Measurements from ENCODE around the gene DUS2. TPM values are rescaled to one million over a fixed set of nuclear protein-coding genes. Genes with fewer than 3 reads are reported as not detected.
"Not testable (repeated sequence)": the region's sequence is repeated elsewhere in the genome, so short reads cannot be mapped to it uniquely, and the experiment has no call there.

Gene DUS2
- total RNA-seq, 1 donor from 2014 or later = 17.7 TPM

DNA sequence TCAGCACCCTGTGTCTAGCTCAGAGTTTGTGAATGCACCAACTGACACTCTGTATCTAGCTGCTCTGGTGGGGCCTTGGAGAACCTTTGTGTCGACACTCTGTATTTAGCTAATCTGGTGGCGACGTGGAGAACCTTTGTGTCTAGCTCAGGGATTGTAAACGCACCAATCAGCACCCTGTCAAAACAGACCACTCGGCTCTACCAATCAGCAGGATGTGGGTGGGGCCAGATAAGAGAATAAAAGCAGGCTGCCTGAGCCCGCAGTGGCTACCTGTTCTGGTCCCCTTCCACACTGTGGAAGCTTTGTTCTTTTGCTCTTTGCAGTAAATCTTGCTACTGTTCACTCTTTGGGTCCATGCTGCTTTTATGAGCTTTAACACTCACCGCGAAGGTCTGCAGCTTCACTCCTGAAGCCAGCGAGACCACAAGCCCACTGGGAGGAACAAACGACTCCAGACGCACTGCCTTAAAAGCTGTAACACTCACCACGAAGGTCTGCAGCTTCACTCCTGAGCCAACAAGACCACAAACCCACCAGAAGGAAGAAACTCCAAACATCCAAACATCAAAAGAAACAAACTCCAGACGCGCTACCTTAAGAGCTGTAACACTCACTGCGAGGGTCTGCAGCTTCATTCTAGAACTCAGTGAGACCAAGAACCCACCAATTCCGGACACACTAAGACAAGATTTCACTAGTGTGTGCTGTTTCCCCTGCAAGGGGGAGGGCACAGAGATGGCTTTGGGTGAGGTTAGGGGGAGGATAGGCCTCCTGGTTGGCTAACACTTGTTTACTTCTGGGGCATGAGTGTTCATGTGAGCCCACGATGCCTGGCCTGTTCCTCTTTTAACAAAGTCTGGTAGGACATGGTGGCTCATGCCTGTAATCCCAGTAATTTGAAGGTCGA, 24.1 kb upstream of the DUS2 start, which contains the start of gene DPEP2:
TSS of gene DPEP2 (minus strand) at position 706 of the 910 bp plus-strand sequence. CDS start 6,272 bp downstream, outside the sequence.
- not testable (repeated sequence) for DNase-seq (ENCODE audit: low read depth in 2 of 2)

DNA sequence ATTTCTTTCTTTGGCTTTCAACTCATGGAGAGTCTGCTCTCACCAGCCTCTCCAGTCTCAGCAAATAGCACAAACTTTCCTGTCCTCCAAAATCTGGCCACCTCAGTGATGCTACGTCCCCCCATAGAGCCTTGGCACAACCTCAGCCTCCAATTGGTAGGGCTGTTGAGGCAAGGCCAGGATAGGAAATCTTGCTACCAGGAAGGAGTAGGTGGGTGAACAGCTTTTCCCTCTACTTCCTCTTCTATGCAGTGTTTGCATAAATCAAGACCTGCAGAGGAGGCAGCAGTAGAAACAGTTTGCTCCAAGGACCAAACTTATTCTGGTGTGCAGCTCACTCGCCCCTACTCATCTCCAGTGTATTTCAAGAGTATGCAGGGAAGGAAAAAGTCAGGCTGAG, 23.1 kb upstream of the DUS2 start:
- no peak for DNase-seq (ENCODE audit: low read depth in 2 of 2)

DNA sequence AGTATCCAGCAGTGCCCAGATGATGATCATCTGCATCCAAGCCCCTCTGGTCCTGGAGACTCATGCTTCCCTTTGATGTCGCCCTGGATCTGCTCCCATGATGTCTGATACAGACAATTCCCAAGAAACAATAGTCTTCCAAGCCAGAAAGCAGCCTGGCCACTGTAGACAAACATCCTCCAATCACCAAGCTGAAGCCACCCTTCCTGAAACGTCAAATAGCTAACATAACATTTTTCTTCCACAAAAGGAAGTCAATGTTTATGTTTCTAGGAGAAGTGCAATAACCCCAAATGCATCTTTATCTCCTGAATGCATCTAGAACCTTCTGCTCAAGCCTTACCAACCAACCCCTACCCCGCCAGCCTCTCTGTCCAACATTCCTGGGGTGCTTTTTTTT, 22.6 kb upstream of the DUS2 start:
- peak in 1 of 2 donors; percentile 76 for DNase-seq (ENCODE audit: low read depth in 2 of 2)

DNA sequence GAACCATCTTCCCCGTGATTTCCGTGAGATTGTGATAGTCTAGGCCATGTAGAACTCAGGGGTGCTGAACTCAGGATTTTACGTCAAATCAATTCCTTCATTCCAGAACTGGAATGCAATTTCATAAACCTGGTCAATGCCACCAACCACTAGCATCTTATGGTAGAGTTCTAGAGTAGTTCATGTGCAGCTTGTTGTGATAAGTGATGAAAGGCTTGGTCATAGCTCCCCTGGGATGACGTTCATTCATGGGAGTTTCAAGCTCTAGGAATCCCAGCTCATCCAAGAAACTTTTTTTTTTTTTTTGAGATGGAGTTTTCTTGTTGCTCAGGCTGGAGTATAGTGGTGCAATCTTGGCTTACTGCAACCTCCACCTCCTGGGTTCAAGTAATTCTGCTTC, 20.1 kb upstream of the DUS2 start:
- no peak for DNase-seq (ENCODE audit: low read depth in 2 of 2)

DNA sequence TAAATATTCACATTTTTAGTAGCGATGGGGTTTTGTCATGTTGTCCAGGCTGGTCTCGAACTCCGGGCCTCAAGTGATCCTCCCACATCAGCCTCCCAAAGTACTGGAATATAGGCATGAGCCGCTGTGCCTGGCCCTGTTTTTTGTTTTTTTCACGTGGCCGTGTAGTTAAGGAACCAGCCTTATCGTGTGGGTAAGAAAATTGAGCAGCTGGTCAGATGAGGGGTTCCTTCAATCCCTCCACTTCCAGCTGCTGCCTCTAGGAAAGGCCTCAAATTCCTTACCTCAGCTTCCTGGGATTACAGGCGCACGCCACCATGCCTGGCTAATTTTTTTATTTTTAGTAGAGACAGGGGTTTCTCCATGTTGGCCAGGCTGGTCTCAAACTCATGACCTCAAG, 17.9 kb upstream of the DUS2 start:
- no peak for DNase-seq (ENCODE audit: low read depth in 2 of 2)

DNA sequence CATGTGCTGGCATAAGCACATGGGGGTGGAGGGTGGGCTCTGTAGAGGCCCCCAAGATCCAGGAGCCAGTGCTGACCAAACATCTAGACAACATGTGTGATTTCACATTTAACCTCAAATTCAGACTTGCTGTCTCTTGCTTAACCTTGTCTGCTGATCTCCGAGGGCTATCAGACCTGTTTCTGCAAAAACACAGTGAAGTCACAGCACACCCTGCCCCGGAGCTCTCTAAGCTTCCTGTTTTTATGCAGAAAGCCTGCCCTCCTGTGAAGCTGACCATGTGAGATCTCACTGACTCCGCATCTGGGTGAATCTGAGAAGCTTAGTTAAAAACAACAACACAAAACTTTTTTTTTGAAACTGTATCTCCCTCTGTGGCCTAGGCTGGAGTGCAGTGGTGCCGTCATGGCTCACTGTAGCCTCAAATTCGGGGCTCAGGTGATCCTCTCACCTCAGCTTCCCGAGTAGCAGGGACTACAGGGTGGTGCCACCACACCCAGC, 17.2 kb upstream of the DUS2 start:
- DNase-seq (ENCODE audit: low read depth in 2 of 2) = peak; percentile 86 to 95

DNA sequence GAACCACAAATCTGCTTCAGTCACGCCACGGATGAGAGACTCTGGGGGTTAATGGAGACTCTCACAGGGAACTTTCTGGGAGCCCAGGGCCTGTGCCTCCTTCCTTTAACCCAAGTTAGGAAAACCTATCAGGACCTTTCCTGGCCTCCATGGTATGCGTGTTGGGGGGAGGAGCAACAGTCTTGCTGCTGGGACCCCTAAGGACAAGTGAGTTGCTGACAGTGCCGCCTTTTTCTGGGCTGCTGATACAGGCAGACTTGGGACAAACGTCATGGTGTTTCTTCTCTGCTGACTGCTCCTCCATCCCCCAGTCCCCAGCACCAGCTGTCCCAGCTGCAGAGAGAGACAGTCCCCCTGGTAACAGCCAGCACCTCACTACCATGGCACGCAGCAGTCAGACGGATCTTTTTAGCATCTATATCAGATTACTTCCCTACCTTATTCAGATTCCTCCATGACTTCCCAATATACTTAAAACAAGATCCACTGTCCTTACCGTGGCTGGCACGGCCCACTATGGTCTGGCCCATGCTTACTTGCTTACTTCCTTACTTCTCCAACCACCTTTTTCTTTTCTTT, 13.8 kb upstream of the DUS2 start:
- no peak for DNase-seq (ENCODE audit: low read depth in 2 of 2)

DNA sequence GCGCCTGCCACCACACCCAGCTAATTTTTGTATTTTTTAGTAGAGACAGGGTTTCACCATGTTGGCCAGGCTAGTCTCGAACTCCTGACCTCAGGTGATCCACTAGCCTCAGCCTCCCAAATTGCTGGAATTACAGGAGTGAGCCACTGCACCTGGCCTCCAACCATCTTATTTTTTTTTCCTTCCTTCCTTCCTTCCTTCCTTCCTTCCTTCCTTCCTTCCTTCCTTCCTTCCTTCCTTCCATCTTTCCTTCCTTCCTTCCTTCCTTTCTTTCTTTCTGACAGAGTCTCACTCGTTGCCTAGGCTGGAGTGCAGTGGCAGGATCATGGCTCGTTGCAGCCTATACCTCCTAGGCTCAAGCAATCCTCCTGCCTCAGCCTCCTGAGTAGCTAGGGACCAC, 13.2 kb upstream of the DUS2 start:
- DNase-seq (ENCODE audit: low read depth in 2 of 2) = not testable (repeated sequence)

DNA sequence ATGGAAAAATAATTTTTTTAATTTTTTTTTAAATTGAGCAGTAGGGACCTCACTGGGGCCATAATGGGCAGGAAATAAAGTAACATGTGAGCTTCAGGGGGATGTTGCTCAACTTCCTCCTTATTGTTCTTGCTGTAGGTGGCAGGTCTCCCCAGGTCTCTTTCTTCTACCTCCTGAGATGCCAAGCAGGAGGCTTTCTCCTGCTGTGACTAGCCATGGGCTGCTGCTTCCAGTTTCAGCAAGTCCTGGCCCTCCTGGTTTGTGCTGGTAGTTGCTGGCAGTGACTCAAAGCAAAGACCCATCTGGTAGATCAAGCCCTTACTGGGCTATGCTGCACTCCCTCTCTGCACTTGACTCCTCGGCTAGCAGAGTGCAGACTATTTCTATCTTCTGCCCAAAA, 9.6 kb upstream of the DUS2 start:
- peak; percentile 53 to 72 for DNase-seq (ENCODE audit: low read depth in 2 of 2)

DNA sequence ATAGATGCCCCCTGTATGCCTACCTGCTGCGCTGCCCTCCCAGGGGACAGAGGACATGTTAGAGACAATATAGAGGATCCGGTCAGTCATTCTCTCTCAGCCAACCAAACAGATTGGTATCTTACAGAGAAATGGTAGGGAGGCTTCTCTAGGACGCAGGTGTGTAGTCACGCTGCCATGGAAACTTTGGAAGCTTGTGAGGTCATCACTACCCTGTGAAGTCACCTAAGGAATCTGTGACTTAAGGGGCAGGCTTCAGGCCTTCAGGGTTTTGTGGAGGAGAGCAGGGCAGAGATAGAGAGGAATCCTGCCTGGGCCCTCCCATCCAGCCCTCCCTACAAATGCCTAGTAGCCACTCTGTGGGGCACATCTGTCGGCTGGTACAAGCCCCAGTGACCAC, 7.4 kb upstream of the DUS2 start, which contains the start of gene DPEP2NB:
TSS of gene DPEP2NB (minus strand) at position 231 of the 400 bp plus-strand sequence. CDS start at position 90, 141 bp downstream.
- DNase-seq (ENCODE audit: low read depth in 2 of 2) = no peak

DNA sequence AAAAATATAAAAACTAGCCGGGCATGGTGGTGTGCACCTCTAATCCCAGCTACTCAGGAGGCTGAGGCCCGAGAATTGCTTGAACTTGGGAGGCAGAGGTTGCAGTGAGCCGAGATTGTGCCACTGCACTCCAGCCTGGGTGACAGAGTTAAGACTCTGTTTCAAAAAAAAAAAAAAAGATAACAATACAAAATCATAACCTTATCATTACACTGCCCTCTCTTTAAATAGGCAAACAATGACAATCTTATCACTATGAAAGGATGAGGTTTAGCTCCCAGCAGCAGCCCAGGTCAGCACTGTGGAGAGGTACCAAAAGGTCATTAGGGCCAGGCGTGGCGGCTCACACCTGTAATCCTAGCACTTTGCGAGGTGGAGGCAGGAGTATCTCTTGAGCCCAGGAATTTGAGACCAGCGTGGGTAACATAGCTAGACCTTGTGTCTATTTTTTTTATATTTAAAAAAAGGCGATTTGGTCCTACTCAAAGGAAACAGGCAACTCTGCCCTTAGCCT, 3.9 kb upstream of the DUS2 start:
- DNase-seq (ENCODE audit: low read depth in 2 of 2) = no peak

DNA sequence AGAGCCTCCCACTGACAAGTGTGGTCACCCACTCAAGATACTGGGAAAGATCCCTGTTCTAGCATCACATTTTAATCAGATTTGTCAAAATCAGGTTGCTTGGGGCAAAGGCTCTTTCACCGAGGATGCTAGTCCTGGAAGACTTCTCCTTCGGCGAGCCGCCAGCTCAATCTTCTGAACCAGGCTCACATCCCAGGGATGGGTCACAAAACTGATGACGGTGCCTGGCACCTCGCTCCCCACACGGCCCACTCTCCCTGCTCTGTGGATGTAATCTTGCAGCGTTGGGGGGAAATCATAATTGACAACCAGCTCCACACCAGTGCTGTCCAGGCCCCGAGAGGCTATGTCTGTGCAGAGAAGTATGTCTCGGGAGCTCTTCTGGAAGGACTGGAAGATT, 1.6 kb upstream of the DUS2 start:
- DNase-seq (ENCODE audit: low read depth in 2 of 2) = no peak

DNA sequence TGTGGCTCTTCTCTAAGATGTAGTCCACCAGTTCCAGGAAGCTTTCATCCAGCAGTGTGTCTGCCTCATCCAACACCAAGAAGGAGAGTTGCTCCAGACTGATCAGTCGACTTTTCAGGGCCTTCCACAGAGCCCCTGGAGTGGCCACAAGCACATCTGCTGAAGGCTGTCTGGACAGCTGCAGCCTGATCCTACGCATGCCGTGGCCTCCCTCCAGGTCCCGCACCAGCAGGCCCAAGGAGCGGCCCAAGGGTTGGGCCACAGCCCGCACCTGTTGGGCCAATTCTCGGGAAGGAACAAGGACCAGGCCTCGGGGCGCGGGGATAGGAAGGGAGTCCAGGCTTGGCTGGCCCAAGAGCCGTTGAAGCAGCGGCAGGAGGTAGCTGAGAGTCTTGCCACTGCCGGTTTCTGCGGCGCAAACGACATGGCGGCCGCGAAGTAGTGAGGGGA, 781 bp upstream of the DUS2 start:
- no peak for DNase-seq (ENCODE audit: low read depth in 2 of 2)

DNA sequence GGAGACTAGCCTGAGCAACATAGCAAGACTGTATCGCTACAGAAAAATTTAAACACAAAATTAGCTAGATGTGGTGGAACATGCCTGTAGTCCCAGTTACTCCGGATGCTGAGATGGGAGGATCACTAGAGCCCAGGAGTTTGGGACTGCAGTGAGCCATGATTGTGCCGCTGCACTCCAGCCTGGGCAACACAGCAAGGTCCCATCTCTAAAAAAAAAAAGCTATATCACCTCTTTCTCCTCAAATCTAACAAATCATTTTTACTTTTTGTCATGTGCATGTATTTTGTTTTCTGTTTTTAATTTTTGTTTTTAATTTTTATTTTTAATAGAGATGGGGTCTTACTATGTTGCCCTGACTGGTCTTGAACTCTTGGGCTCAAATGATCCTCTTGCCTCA, 5.9 kb downstream of the DUS2 start:
- no peak for DNase-seq (ENCODE audit: low read depth in 2 of 2)

DNA sequence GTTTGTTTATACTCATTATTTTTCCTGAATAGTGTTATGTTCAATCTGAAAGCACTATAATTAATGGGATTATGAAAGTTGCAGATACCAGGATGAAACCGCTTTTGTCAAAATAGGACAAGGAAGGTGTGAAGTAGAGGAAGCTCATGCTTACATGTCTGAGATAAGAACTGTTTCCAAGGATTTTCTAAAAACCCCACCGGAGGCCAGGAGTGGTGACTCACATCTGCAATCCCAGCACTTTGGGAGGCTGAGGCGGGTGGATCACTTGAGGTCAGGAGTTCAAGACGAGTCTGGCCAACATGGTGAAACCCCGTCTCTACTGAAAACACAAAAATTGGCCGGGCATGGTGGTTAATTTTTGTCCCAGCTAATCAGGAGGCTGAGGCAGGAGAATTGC, 7.0 kb downstream of the DUS2 start:
- peak in 1 of 2 donors; percentile 57 for DNase-seq (ENCODE audit: low read depth in 2 of 2)

DNA sequence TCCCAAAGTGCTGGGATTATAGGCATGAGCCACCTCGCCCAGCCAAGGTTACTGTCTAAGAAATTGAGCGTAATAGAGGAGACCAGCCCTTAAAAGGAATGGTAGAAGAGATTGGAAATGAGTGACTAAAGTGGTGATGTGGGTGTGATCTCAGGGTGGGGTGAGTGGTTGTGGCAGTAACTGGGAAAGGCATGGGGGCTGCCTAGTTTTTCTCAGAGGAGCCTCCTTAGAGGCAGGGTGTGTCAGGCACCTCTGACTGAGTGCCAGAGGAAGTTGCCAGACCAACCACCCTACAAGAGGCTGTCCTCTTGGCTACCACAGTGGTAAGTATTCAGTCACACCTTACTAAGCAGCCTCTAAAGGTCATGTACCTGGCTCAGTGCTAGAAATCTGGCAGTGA, 8.9 kb downstream of the DUS2 start:
- no peak for DNase-seq (ENCODE audit: low read depth in 2 of 2)

DNA sequence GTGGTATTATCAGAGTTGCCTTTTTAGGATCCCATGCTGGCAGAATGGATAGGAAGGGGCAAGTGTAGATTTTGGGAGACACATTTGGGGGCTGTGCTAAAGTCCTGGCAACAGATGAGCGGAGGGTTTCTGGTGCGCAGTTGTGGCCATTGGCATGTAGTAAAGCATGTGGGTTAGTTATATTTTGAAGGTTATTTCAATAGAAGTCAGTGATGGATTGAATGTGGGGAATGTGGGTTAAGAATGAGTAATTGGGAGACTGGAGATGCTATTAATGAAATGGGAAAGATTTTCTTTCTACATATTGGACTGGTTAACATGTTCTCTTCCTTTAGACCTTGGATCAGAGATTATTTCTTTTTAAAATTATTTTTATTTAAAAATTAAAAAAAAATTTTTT, 10.0 kb downstream of the DUS2 start:
- DNase-seq (ENCODE audit: low read depth in 2 of 2) = no peak

DNA sequence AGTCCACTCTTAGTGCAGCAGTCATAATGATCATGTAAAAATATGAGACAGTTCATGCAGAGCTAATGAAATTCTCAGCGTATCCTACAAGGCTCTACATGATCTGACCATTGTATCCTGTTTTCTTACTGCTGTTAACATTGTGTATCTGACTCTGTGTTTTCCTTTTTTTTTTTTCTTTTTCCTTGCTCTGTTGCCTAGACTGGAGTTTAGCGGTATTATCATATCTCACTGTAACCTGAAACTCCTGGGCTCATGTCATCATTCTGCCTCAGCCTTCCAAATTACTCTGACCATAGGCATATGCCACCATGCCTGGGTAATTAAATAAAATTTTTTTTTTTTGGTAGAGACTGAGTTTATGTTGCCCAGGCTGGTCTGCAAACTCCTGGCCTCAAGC, 12.1 kb downstream of the DUS2 start:
- DNase-seq (ENCODE audit: low read depth in 2 of 2) = peak in 1 of 2 donors; percentile 32

DNA sequence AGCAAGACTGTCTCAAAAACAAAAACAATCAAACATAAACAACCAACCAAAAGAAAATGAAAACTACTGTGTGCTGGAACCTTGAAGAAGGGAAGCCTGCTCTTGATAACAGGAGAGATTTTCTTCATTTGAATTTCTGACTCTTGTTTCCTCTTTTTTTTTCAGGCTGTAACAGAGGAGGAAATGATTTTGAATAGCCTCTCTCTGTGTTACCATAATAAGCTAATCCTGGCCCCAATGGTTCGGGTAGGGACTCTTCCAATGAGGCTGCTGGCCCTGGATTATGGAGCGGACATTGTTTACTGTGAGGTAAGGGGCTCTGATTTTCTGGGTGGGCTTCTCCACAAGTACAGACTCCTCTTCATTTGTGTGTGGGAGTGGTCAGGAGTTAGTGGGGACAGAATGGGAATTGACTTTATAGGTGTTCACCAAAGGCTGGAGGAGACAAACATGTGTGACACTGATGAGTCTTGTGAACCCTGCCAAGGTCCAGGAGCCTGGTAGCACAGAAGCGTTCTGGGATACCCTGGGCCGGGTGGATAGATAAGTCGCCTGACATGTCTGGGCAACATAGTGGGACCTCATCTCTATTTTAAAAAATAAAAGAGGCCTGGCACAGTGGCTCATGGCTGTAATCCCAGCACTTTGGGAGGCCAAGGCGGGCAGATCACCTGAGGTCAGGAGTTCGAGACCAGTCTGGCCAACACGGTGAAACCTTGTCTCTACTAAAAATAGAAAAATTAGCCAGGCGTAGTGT, 14.9 kb downstream of the DUS2 start:
- no peak for DNase-seq (ENCODE audit: low read depth in 2 of 2)

DNA sequence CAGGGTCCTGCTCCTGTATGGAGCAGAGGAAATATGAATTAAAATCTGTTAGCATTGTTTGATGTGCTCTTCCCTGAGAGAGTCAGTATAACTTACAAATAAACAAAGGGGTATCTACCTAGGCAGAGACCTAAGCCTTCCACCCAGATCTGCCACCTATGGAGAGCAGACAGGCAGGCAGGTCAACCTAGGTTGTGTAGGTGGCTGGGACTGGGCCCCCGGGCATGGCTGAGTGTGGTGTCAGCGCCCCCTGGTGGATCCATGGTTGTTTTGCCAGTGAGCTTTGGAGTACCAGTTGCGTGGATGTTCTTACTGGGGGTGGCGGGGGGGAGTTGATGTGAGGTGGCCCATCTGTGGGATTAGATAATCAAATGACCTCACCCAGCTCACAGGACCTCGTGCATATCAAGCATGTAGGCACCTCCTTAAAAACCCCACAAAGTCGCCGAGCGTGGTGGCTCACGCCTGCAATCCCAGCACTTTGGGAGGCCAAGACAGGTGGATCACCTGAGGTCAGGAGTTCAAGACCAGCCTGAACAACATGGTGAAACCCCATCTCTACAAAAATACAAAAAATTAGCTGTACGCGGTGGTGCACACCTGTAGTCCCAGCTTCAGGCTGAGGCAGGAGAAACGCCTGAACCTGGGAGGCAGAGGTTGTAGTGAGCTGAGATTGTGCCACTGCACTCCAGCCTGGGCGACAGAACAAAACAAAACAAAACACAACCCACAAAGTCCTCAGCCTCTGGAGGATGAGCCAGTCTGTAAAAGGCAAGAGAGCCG, 17.6 kb downstream of the DUS2 start:
- peak; percentile 77 to 90 for DNase-seq (ENCODE audit: low read depth in 2 of 2)

DNA sequence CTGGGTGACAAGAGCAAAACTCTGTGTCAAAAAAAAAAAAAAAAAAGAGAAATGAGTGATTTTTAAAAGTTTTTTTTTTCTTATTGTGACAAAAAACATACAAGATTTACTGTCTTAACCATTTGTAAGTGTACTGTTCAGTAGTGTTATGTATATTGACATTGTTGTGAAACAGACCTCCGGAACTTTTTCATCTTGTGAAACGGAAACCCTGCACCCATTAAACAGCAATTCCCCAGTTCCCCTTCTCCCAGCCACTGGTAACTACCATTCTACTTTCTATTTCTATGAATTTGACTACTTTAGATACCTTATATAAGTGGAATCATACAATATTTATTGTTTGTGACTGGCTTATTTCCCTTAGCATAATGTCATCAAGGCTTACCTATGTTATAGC, 18.7 kb downstream of the DUS2 start:
- DNase-seq (ENCODE audit: low read depth in 2 of 2) = no peak
